H1 (cell line): ENCODE data around the gene NSF. TPM values are rescaled to one million over a fixed set of nuclear protein-coding genes. Genes with fewer than 3 reads are reported as not detected.

Experiments used
- CHD1 ChIP-seq: IDR thresholded peaks from 2 replicates; pipeline ENCODE4 v1.6.1; 2012; ENCODE audit warnings: low read depth, low read length, improper control_type of control experiment
- CHD7 ChIP-seq: fragments of 300-600 bp; sonication (generic); IDR thresholded peaks from 2 replicates; pipeline ENCODE4 v1.7.1; 2012; ENCODE audit warnings: low read length, moderate library complexity, mild to moderate bottlenecking, inconsistent platforms; ENCODE audit not compliant: insufficient replicate concordance
- EGR1 ChIP-seq: IDR thresholded peaks from 2 replicates; pipeline ENCODE4 v1.6.1; 2011; ENCODE audit warnings: low read depth, low read length, borderline replicate concordance
- KDM1A ChIP-seq: fragments of 200-600, 300-600 bp; sonication (generic); IDR thresholded peaks from 2 replicates; pipeline ENCODE4 v1.7.1; 2016; ENCODE audit warnings: mild to moderate bottlenecking, low read length, borderline replicate concordance
- MAX ChIP-seq: IDR thresholded peaks from 2 replicates; pipeline ENCODE4 v1.6.1; 2012; ENCODE audit warnings: inconsistent platforms
- RBBP5 ChIP-seq: IDR thresholded peaks from 2 replicates; pipeline ENCODE4 v1.7.1; 2012; ENCODE audit warnings: low read depth, mild to moderate bottlenecking, inconsistent platforms, low read length, moderate library complexity, borderline replicate concordance
- SIN3A ChIP-seq, 2 experiments: IDR thresholded peaks in 1 of 2; conservative IDR thresholded peaks in 1 of 2; 2 replicates each; pipeline ENCODE4 v1.6.1; 2011 to 2012; ENCODE audit warnings: low read length in 2 of 2, improper control_type of control experiment in 1 of 2, low read depth in 1 of 2, mild to moderate bottlenecking in 1 of 2
- SP2 ChIP-seq: IDR thresholded peaks from 2 replicates; pipeline ENCODE4 v1.6.1; 2012; ENCODE audit warnings: mild to moderate bottlenecking, low read length, inconsistent platforms
- SRF ChIP-seq: IDR thresholded peaks from 2 replicates; pipeline ENCODE4 v1.6.1; 2011; ENCODE audit warnings: mild to moderate bottlenecking, low read depth, low read length, moderate library complexity
- polyA plus RNA-seq, 7 experiments: library from polyadenylated mRNA; depleted of rRNA in 3 of 7; stranded (reverse) in 5 of 7; unstranded in 2 of 7; fragments of >200 nt in 5 of 7; fragments of 200-250 nt in 2 of 7; gene quantifications; 1 replicate in 5 of 7; 2 replicates in 1 of 7; 4 replicates in 1 of 7; pipeline versions ENCODE4 v1.2.1 to v1.2.3, GENCODE V29; 2011 to 2013; ENCODE audit warnings: missing spikeins in 2 of 7, mixed read lengths in 2 of 7
- total RNA-seq: library from RNA; stranded (reverse); fragmentation: NEBNext Ultra II Directional; extraction: Animal tissue kit (Norgen Biotek cat#: 25700); gene quantifications from 2 replicates; pipeline ENCODE4 v1.2.1, GENCODE V29; 2021

NSF gene
- total and polyA plus RNA-seq, 2 of the 8 experiments (the other 6 are each of a cell fraction or from before 2014, with no cell fraction given), result 13.0 to 27.7 TPM

- TF ChIP-seq CHD7, result no peak
- TF ChIP-seq CHD1, result no peak
- TF ChIP-seq SRF, result no peak
- no peak for TF ChIP-seq SP2
- no peak for TF ChIP-seq SIN3A (conservative IDR thresholded peaks at IDR 0.05 in 1 of 2, IDR thresholded peaks at IDR 0.05 in 1 of 2; ENCODE audit: low read depth in 1 of 2, low read length in 2 of 2)
- no peak for TF ChIP-seq EGR1
- no peak for TF ChIP-seq MAX
- no peak for TF ChIP-seq KDM1A
- TF ChIP-seq RBBP5, result no peak
Measured at GRCh38 chr17:46783031-46783593, 192.6 kb downstream of the NSF start (continued).
